ENCODE data around the gene FGF22.

- TF ChIP-seq, protein P1, sequence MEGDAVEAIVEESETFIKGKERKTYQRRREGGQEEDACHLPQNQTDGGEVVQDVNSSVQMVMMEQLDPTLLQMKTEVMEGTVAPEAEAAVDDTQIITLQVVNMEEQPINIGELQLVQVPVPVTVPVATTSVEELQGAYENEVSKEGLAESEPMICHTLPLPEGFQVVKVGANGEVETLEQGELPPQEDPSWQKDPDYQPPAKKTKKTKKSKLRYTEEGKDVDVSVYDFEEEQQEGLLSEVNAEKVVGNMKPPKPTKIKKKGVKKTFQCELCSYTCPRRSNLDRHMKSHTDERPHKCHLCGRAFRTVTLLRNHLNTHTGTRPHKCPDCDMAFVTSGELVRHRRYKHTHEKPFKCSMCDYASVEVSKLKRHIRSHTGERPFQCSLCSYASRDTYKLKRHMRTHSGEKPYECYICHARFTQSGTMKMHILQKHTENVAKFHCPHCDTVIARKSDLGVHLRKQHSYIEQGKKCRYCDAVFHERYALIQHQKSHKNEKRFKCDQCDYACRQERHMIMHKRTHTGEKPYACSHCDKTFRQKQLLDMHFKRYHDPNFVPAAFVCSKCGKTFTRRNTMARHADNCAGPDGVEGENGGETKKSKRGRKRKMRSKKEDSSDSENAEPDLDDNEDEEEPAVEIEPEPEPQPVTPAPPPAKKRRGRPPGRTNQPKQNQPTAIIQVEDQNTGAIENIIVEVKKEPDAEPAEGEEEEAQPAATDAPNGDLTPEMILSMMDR (IDR thresholded peaks at IDR 0.05) = no peak
- TF ChIP-seq POLR2AphosphoS5 (IDR thresholded peaks at IDR 0.05) = no peak
Measured at GRCh38 chr19:624433-625109, 15.1 kb upstream of the FGF22 start.
